Hepatocyte (in vitro differentiated cells): ENCODE data around the gene HLA-DMA.

ENCODE experiments used
- EZH2phosphoT487 ChIP-seq: fragments of 200-600 bp; sonication (generic); IDR thresholded peaks from one replicate; pipeline ENCODE4 v1.6.1; 2018; ENCODE audit warnings: antibody characterized with exemption, mild to moderate bottlenecking, low read depth, moderate library complexity; ENCODE audit not compliant: unreplicated experiment, severe bottlenecking
- TF ChIP-seq, protein P1 (sequence below): fragments of 200-600 bp; sonication (generic); IDR thresholded peaks from 2 replicates; pipeline ENCODE4 v1.5.1; 2016; ENCODE audit warnings: antibody characterized with exemption, mild to moderate bottlenecking; ENCODE audit not compliant: poor library complexity

DNA sequence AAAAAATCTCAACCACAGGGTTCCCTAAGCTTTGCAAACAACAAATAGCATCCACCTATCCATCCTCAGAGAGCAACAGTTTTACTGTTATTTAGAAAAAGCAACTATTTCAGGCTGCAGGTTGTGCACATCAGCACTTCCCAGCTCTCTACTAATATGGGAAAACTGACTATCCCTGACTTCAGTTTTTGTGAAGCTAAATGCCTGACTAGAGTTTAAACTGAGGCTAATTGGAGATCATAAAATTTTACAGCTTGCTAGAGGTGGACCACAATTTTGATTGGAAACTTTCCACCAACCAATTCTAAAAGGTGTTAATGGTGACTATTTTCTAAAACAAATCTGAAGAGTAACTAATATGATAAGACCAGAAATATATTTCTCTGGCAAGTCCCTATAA, 48.9 kb downstream of the HLA-DMA start:
- no peak for TF ChIP-seq EZH2phosphoT487
- TF ChIP-seq, protein P1, sequence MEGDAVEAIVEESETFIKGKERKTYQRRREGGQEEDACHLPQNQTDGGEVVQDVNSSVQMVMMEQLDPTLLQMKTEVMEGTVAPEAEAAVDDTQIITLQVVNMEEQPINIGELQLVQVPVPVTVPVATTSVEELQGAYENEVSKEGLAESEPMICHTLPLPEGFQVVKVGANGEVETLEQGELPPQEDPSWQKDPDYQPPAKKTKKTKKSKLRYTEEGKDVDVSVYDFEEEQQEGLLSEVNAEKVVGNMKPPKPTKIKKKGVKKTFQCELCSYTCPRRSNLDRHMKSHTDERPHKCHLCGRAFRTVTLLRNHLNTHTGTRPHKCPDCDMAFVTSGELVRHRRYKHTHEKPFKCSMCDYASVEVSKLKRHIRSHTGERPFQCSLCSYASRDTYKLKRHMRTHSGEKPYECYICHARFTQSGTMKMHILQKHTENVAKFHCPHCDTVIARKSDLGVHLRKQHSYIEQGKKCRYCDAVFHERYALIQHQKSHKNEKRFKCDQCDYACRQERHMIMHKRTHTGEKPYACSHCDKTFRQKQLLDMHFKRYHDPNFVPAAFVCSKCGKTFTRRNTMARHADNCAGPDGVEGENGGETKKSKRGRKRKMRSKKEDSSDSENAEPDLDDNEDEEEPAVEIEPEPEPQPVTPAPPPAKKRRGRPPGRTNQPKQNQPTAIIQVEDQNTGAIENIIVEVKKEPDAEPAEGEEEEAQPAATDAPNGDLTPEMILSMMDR = no peak
